Sigmoid colon (tissue), 7 donors: ENCODE data around the gene GLRA1. TPM values are rescaled to one million over a fixed set of nuclear protein-coding genes. Genes with fewer than 3 reads are reported as not detected.

Experiments used
- DNase-seq: peaks from one replicate; pipeline ENCODE4 v3.0.0-alpha.2; 2019
- H3K27ac ChIP-seq, 4 donors: fragments of 200-600 bp; sonication (generic); one replicate each; pipeline ENCODE4 v1.5.1; 2016 to 2019; ENCODE audit warnings: mild to moderate bottlenecking in 1 of 4
- H3K27me3 ChIP-seq, 3 donors: fragments of 200-600 bp; sonication (generic); one replicate each; pipeline ENCODE4 v1.5.1; 2019; ENCODE audit warnings: mild to moderate bottlenecking in 1 of 3
- H3K36me3 ChIP-seq, 4 donors: fragments of 200-600 bp; sonication (generic); one replicate each; pipeline ENCODE4 v1.5.1; 2016 to 2019
- H3K4me1 ChIP-seq, 4 donors: fragments of 200-600 bp; sonication (generic); one replicate each; pipeline ENCODE4 v1.5.1; 2017 to 2019
- H3K4me3 ChIP-seq, 4 donors: fragments of 200-600 bp; sonication (generic); one replicate each; pipeline ENCODE4 v1.5.1; 2017 to 2019; ENCODE audit warnings: mild to moderate bottlenecking in 2 of 4, moderate library complexity in 1 of 4
- H3K9me3 ChIP-seq, 4 donors: fragments of 200-600 bp in 3 of 4; sonication (generic) in 3 of 4; one replicate each; pipeline versions ENCODE4 v1.5.1 to v1.6.1; 2013 to 2019
- CTCF ChIP-seq, 4 experiments: fragments of 450-650 bp in 3 of 4; fragments of 200-600 bp in 1 of 4; IDR thresholded peaks; one replicate each; pipeline ENCODE4 v1.5.1; 2016 to 2019; ENCODE audit warnings: antibody characterized with exemption in 4 of 4, mild to moderate bottlenecking in 3 of 4, moderate library complexity in 2 of 4
- EP300 ChIP-seq, 4 donors: sonication (generic); formaldehyde crosslinking; IDR thresholded peaks; one replicate each; pipeline ENCODE4 v1.6.1; 2017; ENCODE audit warnings: antibody characterized with exemption in 4 of 4
- POLR2A ChIP-seq, 2 donors: fragments of 450-650 bp; IDR thresholded peaks; one replicate each; pipeline ENCODE4 v1.6.1; 2016; ENCODE audit warnings: antibody characterized with exemption in 2 of 2, mild to moderate bottlenecking in 2 of 2, moderate library complexity in 2 of 2
- POLR2AphosphoS5 ChIP-seq, 4 donors: sonication (generic); formaldehyde crosslinking; IDR thresholded peaks; one replicate each; pipeline ENCODE4 v1.6.1; 2017; ENCODE audit warnings: antibody characterized with exemption in 4 of 4
- WGBS, 2 donors: extraction: QIAGEN DNeasy Blood & Tissue Kit; methylation state at CpG; one replicate each; pipeline ENCODE4 v1.1.7; 2013; 5-methylcytosine and 5-hydroxymethylcytosine counted together
- intact Hi-C: fragments of 100-400 bp; cut with DNase I; formaldehyde crosslinking; loops from one replicate; pipeline ENCODE4 v1.15.1; 2023
- polyA plus RNA-seq, 3 donors: library from polyadenylated mRNA; stranded (reverse); fragments of 200-250 nt; gene quantifications; one replicate each; pipeline ENCODE4 v1.2.3, GENCODE V29; 2013
- total RNA-seq, 4 donors: library from RNA; depleted of rRNA; stranded (reverse); fragments of >200 nt; gene quantifications; one replicate each; pipeline ENCODE4 v1.1.0, GENCODE V29; 2016
- donor health status: healthy with polysubstance abuse.
- donor health status: Bipolar disorder and iron deficiency.
- donor health status: healthy.

The GLRA1 gene
- not detected for total RNA-seq
- polyA plus RNA-seq: not detected

- Histone ChIP-seq H3K36me3 (no peaks in the 10 kb centered on the region), H3K4me3 (no peak within 1 kb of the TSS), H3K27me3 (peaks cover 0 to 22% (median 7%) of the 10 kb centered on the region in 3 donors), H3K27ac (no peak within 1 kb of the TSS), H3K4me1 (no peaks in the 10 kb centered on the region), H3K9me3 (peaks cover 0 to 3% (median 0%) of the 10 kb centered on the region in 4 donors)
- intact Hi-C loops: no loop called here
- no peak for TF ChIP-seq EP300 (IDR thresholded peaks at IDR 0.05)
- TF ChIP-seq POLR2A (IDR thresholded peaks at IDR 0.05): no peak
- TF ChIP-seq POLR2AphosphoS5 (IDR thresholded peaks at IDR 0.05): no peak
- TF ChIP-seq CTCF (IDR thresholded peaks at IDR 0.05): no peak
- no peak for DNase-seq
- 10 to 21% methylated on average over 44 of the region's 44 CpGs for WGBS, 2 donors
These were observed at the start of gene GLRA1 for GRCh38 chr5:151924564-151925301. Gene GLRA1, minus strand, starts transcription at chr5:151924851. Its CDS starts 302 bp downstream, at chr5:151924549.

- no peak for TF ChIP-seq CTCF (IDR thresholded peaks at IDR 0.05)
- TF ChIP-seq EP300 (IDR thresholded peaks at IDR 0.05): no peak
- TF ChIP-seq POLR2A (IDR thresholded peaks at IDR 0.05): no peak
- no peak for TF ChIP-seq POLR2AphosphoS5 (IDR thresholded peaks at IDR 0.05)
- no peak for DNase-seq
- Histone ChIP-seq H3K4me3 (no peak overlapping the region), H3K4me1 (no peaks in the 10 kb centered on the region), H3K9me3 (no peaks in the 10 kb centered on the region), H3K36me3 (no peaks in the 10 kb centered on the region), H3K27me3 (no peaks in the 10 kb centered on the region), H3K27ac (no peak overlapping the region)
- intact Hi-C loops: no loop called here
These were observed 46.2 kb upstream of the GLRA1 start for GRCh38 chr5:151970885-151971284.

- no peak for DNase-seq
- no peak overlapping the region for H3K4me3 ChIP-seq
- no peaks in the 10 kb centered on the region for H3K4me1 ChIP-seq
- no peaks in the 10 kb centered on the region for H3K36me3 ChIP-seq
- no peak overlapping the region for H3K27ac ChIP-seq
- H3K27me3 ChIP-seq: no peaks in the 10 kb centered on the region
- intact Hi-C loops: no loop called here
- no peaks in the 10 kb centered on the region for H3K9me3 ChIP-seq
- TF ChIP-seq POLR2A (IDR thresholded peaks at IDR 0.05): no peak
- TF ChIP-seq POLR2AphosphoS5 (IDR thresholded peaks at IDR 0.05): no peak
- TF ChIP-seq EP300 (IDR thresholded peaks at IDR 0.05): no peak
- no peak for TF ChIP-seq CTCF (IDR thresholded peaks at IDR 0.05)
- WGBS, 2 donors: 86 to 90% methylated on average over 6 of the region's 6 CpGs
These were observed 43.2 kb upstream of the GLRA1 start for GRCh38 chr5:151967865-151968264.

GRCh38 chr5:151966046-151966445 lies 41.4 kb upstream of the GLRA1 start:
- H3K4me1 ChIP-seq: no peaks in the 10 kb centered on the region
- H3K4me3 ChIP-seq: no peak overlapping the region
- no peaks in the 10 kb centered on the region for H3K9me3 ChIP-seq
- TF ChIP-seq EP300 (IDR thresholded peaks at IDR 0.05) (no peak), POLR2A (IDR thresholded peaks at IDR 0.05) (no peak), POLR2AphosphoS5 (IDR thresholded peaks at IDR 0.05) (no peak), CTCF (IDR thresholded peaks at IDR 0.05) (no peak)
- WGBS, 2 donors: 86 to 93% methylated on average over 1 of the region's 1 CpG
- intact Hi-C loops: no loop called here
- H3K27ac ChIP-seq: no peak overlapping the region
- no peaks in the 10 kb centered on the region for H3K36me3 ChIP-seq
- no peaks in the 10 kb centered on the region for H3K27me3 ChIP-seq
- DNase-seq: no peak

GRCh38 chr5:151964471-151964870 lies 39.8 kb upstream of the GLRA1 start:
- Histone ChIP-seq H3K4me1 (no peaks in the 10 kb centered on the region), H3K4me3 (no peak overlapping the region), H3K27ac (no peak overlapping the region), H3K36me3 (no peaks in the 10 kb centered on the region), H3K9me3 (no peaks in the 10 kb centered on the region), H3K27me3 (no peaks in the 10 kb centered on the region)
- TF ChIP-seq POLR2A (IDR thresholded peaks at IDR 0.05) (no peak), CTCF (IDR thresholded peaks at IDR 0.05) (no peak), POLR2AphosphoS5 (IDR thresholded peaks at IDR 0.05) (no peak)
- no peak for DNase-seq
- WGBS, 2 donors: 76 to 82% methylated on average over 4 of the region's 4 CpGs
- intact Hi-C loops: no loop called here
